Fibroblast of the aortic adventitia (primary cell): ENCODE results near the gene MMP24OS. TPM values are rescaled to one million over a fixed set of nuclear protein-coding genes. Genes with fewer than 3 reads are reported as not detected.

Experiments used
- DNase-seq: peaks from one replicate; pipeline ENCODE4 v3.0.0-alpha.2; 2010; ENCODE audit warnings: low read depth
- H3K4me3 ChIP-seq: 2 replicates; pipeline ENCODE4 v1.5.1; 2011; ENCODE audit warnings: low read depth, mild to moderate bottlenecking, control low read depth, low read length, moderate library complexity
- total RNA-seq: library from RNA; depleted of rRNA; stranded (reverse); fragments of >200 nt; gene quantifications from 2 replicates; pipeline ENCODE4 v1.2.3, GENCODE V29; 2012; ENCODE audit warnings: low replicate concordance
- TF ChIP-seq, protein P1 (sequence below): IDR thresholded peaks from 2 replicates; pipeline ENCODE4 v1.5.1; 2011; ENCODE audit warnings: mild to moderate bottlenecking, low read length, control low read depth, inconsistent platforms; ENCODE audit not compliant: insufficient read depth

MMP24OS gene
- total RNA-seq, 1 donor, result 28.7 TPM

DNA sequence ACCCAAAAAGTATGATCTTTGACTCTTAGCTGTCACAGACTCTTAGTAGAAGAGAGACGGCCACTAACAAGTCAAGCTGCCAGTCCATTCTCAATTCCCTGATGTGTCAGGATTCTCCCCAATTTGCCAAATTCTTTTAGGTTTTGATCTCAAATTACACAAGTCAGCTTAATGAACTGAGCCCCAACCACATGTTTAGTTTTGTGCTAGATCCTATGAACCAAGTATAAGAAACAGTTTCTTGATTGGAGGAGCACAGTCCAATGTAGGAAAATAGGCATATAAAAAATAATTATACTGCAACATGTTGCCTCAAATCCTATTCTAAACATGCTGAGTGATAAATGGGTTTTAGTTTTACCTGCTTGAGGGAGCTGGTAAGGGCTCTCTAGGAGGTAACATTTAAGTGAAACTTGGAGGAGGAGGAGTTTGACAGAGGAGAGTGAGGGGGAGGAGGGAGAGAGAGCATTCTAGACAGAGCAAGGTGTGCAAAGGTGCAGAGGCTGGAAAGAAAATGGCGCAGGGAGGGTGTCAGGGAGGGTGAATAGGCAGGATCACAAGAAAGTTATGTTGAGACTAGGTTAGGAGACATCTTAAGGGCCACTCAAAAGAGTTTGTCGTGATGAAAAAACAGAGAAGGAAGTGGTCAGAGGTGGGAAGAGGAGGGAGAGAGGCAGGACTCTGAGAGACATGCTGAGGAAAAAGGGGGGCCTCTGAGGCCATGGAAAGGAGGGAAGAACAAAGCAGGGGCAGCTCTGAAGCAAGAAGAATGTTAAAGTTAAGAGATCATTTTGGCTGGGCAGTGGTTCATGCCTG, 37.1 kb upstream of the MMP24OS start:
- TF ChIP-seq, protein P1, sequence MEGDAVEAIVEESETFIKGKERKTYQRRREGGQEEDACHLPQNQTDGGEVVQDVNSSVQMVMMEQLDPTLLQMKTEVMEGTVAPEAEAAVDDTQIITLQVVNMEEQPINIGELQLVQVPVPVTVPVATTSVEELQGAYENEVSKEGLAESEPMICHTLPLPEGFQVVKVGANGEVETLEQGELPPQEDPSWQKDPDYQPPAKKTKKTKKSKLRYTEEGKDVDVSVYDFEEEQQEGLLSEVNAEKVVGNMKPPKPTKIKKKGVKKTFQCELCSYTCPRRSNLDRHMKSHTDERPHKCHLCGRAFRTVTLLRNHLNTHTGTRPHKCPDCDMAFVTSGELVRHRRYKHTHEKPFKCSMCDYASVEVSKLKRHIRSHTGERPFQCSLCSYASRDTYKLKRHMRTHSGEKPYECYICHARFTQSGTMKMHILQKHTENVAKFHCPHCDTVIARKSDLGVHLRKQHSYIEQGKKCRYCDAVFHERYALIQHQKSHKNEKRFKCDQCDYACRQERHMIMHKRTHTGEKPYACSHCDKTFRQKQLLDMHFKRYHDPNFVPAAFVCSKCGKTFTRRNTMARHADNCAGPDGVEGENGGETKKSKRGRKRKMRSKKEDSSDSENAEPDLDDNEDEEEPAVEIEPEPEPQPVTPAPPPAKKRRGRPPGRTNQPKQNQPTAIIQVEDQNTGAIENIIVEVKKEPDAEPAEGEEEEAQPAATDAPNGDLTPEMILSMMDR, result no peak
- no peak for DNase-seq
- no peak overlapping the region for H3K4me3 ChIP-seq

DNA sequence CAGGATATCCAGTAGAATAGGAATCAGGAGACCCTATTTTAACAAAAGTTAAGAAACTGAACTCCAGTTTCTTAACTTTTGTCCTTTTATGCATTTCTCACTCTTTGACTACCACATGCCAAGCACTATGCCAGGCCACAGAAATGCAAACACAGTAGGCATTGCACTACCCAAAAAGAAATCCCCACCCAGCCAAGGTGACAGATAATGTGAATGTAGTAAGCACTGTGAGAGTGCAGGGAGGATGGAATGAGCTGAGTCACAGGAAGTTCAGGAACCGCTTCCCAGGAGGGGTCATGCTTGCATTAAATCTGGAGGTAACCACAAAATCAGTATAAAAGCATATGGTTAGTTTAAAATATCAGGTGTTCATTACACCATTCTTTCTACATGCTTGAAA, 34.4 kb upstream of the MMP24OS start:
- peak; percentile 89 for DNase-seq
- H3K4me3 ChIP-seq, result no peak overlapping the region
- TF ChIP-seq, protein P1, result no peak

DNA sequence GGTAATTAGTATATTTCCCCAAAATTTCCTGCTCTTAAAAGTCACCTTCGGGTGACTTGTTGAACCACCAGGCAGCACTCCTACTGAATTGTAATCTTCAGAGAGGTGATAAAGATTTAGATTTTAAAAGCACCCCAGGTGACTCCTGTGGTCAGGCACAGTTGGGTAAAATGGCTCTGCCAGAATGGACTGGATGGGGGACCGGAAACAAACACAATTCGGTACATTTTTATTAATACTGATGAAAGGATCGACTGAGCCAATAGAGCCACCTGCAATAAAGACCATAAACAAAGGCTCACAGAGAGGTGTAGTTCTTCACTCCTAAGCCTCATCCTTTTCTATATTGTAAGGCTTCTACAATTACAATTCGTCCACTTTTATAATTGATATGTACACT, 33.9 kb upstream of the MMP24OS start:
- no peak overlapping the region for H3K4me3 ChIP-seq
- DNase-seq, result no peak
- TF ChIP-seq, protein P1, result no peak

DNA sequence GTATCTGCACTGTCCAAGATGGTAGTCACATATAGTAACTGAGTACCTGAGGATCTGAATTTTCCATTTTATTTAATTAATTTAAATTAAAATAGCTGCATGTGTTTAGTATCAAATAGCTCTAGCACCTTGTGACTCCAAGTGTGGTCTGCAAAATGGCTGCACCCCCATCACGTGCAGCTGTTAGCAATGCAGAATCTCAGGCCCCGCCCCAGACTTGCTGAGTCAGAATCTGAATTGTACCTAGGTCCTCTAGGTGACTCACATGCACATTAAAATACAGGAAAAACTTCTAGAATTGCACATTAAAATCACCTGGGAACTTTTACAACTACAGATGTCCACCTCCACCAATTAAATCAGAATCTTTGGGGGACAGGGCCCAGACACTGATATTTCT, 33.5 kb upstream of the MMP24OS start:
- TF ChIP-seq, protein P1, result no peak
- H3K4me3 ChIP-seq, result no peak overlapping the region
- DNase-seq, result peak; percentile 43

DNA sequence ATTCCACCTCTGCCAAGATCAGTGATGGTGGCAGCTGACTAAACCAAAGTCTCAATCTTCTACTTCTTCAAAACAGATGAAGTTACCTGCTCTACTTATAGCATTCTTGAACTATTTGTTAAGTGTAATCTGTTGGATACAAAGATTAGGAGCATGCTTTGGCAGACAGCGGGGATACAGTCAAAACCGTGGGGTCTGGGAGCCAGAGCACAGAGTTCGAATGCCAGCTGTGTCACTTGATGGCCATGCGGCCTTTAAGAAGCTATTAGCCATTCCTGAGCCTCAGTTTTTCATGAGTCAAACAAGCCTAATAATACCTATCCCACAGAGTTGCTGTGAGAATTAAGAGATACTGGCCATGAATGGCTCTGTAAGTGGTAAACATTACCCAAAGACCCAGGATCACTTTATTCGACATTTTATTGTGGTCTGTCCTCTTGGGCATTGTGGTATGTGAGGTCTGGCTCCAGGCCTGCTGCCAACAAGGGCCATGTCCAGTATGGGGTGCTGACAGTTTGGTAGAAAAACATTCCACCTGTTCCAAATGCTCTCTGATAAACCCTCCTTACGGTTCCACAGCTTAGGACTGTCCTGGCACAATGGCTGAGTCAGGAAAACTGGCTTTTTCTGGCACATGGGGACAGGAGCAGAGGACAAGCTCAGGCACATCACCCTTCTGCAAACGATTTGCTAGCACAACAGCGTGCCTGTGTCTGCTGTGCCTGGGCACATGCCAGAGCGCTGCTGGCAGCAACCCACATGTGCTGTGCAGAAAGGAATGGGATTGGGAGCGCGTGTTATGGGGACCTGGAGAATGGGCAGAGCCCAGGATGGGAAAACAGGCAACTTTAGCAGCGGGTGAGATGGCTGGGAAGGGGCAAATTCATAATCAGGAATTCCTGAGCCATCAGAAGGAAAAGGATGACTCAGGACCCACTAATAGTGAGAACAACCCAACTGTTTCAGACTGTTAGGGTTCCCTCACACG, 30.0 kb upstream of the MMP24OS start:
- no peak overlapping the region for H3K4me3 ChIP-seq
- TF ChIP-seq, protein P1, result no peak
- DNase-seq, result peak; percentile 87

DNA sequence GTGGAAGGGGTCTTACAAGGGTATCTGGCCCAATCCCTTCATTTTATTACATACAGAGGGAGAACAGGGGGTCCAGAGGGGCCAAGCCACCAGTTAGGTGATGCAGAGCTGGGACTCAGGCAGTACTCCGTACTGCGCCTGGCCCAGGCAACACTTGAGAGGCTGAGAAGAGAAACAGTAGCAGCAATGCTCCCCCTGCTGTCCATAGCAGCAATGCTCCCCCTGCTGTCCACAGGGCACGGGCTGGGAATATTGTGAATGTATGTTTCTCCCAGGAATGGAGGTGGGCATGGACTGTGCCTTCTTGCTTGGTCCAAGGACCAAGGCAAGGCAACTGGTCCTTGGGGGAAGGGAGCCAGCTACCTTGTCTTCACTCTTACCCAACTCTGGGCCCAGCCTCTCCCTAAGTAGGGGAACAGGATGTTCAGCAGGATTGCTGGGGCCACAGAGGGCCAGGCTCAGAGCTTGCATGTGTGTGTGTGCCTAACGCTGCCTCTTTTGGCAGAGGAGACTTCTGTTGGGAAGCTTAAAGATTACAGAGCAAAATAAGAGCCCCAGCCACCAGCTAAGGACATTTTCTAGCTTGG, 29.1 kb upstream of the MMP24OS start:
- DNase-seq, result peak; percentile 73
- TF ChIP-seq, protein P1, result peak; percentile 79
- H3K4me3 ChIP-seq, result no peak overlapping the region
